NCI-H774 (cell line): ENCODE measurements around the gene TMEM234.

ENCODE experiments used
- DNase-seq: peaks from one replicate; lab custom pipeline; 2025; lab: John Stamatoyannopoulos, UW

Gene TMEM234

GRCh38 chr1:32172621-32173245 lies 49.4 kb downstream of the TMEM234 start:
- no peak for DNase-seq

- no peak for DNase-seq
Measured at GRCh38 chr1:32170991-32171390, 51.2 kb downstream of the TMEM234 start.
